Stimulated activated naive B cell treated with anti-CD40 and anti-IgM and Interleukin-4, amounts not matched to agents 10 μg/mL and 1 μg/mL and 100 μg/mL, for 72 hours (primary cell): ENCODE data around the gene SETX.

Experiments
- ATAC-seq, 2 donors: fragments of 150-1000 bp; cut with Tn5 transposase; replicated peaks; 2 replicates each; pipeline ENCODE4 v1.10.0; 2021; ENCODE audit warnings: moderate library complexity in 1 of 2
- DNase-seq: peaks from one replicate; pipeline ENCODE4 v3.0.0; 2021
- H3K27ac Mint-ChIP-seq: one replicate; pipeline ENCODE4 v1.8.0; 2022; ENCODE audit warnings: mild to moderate bottlenecking, mixed read lengths
- H3K27me3 Mint-ChIP-seq, 2 donors: one replicate each; pipeline ENCODE4 v1.8.0; 2022; ENCODE audit warnings: mixed read lengths in 2 of 2
- H3K36me3 Mint-ChIP-seq, 2 donors: one replicate each; pipeline ENCODE4 v1.8.0; 2022; ENCODE audit warnings: mixed read lengths in 2 of 2, mild to moderate bottlenecking in 1 of 2
- H3K4me1 Mint-ChIP-seq, 2 donors: one replicate each; pipeline ENCODE4 v1.8.0; 2022; ENCODE audit warnings: mixed read lengths in 2 of 2, mild to moderate bottlenecking in 1 of 2
- H3K4me3 Mint-ChIP-seq, 2 donors: one replicate each; pipeline ENCODE4 v1.8.0; 2022; ENCODE audit warnings: mild to moderate bottlenecking in 2 of 2, mixed read lengths in 2 of 2, moderate library complexity in 1 of 2
- H3K9me3 Mint-ChIP-seq, 2 donors: one replicate each; pipeline ENCODE4 v1.8.0; 2022; ENCODE audit warnings: mixed read lengths in 2 of 2, mild to moderate bottlenecking in 1 of 2

The SETX gene

DNA sequence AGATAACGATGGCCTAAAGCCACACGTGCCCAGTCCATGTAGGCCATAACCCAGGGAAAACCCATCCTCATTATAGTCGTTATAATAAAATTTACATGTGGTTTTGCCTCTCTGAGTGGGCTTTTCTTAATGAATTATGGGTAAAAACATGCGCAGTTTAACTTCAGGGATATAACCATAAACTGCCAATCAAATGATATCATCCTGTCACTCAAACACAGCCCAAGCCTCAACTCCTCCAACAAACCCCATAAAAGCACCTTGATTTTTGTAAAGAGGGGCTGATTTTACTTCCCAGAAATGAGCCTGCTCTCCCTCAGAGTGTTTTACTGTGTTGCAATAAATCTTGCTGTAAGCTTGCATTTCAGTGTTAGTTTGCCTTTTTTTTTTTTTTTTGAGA, 15.8 kb upstream of the SETX start:
- Mint-ChIP-seq H3K27ac (no peak overlapping the region), H3K9me3 (no peaks in the 10 kb centered on the region), H3K4me1 (peaks cover 34 to 51% of the 10 kb centered on the region in 2 donors), H3K27me3 (no peaks in the 10 kb centered on the region), H3K4me3 (no peak overlapping the region), H3K36me3 (peaks cover 8 to 23% of the 10 kb centered on the region in 2 donors)
- DNase-seq (no peak), ATAC-seq (no peak)

DNA sequence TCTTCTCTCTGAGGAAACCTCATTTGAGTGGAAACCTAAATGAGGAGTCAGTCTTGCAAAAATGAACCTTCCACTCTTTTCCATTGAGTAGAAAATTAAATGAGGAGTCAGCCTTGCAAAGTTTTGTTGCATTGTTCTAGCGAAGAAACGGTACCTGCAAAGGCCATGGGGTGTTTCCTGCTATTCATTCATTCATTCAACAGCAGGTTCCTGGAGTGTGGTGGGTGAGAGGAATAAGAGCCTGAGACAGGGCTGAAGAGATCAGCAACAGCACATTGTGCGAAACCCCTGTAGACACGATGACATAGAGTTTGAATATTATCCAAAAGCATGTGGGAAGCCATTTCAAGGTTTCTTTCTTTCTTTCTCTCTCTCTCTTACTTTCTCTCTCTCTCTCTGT, 14.6 kb upstream of the SETX start:
- Mint-ChIP-seq H3K4me3 (no peak overlapping the region), H3K27me3 (no peaks in the 10 kb centered on the region), H3K9me3 (no peaks in the 10 kb centered on the region), H3K36me3 (peaks cover 4 to 17% of the 10 kb centered on the region in 2 donors), H3K4me1 (peaks cover 27 to 43% of the 10 kb centered on the region in 2 donors), H3K27ac (no peak overlapping the region)
- ATAC-seq (no peak), DNase-seq (no peak)

GRCh38 chr9:132367613-132368313, 13.0 kb upstream of the SETX start:
- DNase-seq (no peak), ATAC-seq (no peak)
- peaks cover 2 to 10% of the 10 kb centered on the region in 2 donors for H3K36me3 Mint-ChIP-seq
- H3K27ac Mint-ChIP-seq, result no peak overlapping the region
- no peaks in the 10 kb centered on the region for H3K9me3 Mint-ChIP-seq
- H3K4me3 Mint-ChIP-seq, result no peak overlapping the region
- peaks cover 18 to 27% of the 10 kb centered on the region in 2 donors for H3K4me1 Mint-ChIP-seq
- no peaks in the 10 kb centered on the region for H3K27me3 Mint-ChIP-seq

GRCh38 chr9:132366481-132366880, 11.7 kb upstream of the SETX start:
- Mint-ChIP-seq H3K4me3 (no peak overlapping the region), H3K27ac (no peak overlapping the region), H3K27me3 (no peaks in the 10 kb centered on the region), H3K4me1 (peaks cover 10 to 18% of the 10 kb centered on the region in 2 donors), H3K36me3 (peaks cover 0 to 4% of the 10 kb centered on the region in 2 donors), H3K9me3 (no peaks in the 10 kb centered on the region)
- ATAC-seq, result no peak
- DNase-seq, result no peak

GRCh38 chr9:132365986-132366385, 11.2 kb upstream of the SETX start:
- H3K4me3 Mint-ChIP-seq, result no peak overlapping the region
- peaks cover 10 to 18% of the 10 kb centered on the region in 2 donors for H3K4me1 Mint-ChIP-seq
- H3K27ac Mint-ChIP-seq, result no peak overlapping the region
- ATAC-seq (no peak), DNase-seq (no peak)
- H3K27me3 Mint-ChIP-seq, result no peaks in the 10 kb centered on the region
- no peaks in the 10 kb centered on the region for H3K9me3 Mint-ChIP-seq
- H3K36me3 Mint-ChIP-seq, result peaks cover 0 to 4% of the 10 kb centered on the region in 2 donors

GRCh38 chr9:132364068-132364467, 9.3 kb upstream of the SETX start:
- H3K27ac Mint-ChIP-seq, result no peak overlapping the region
- H3K36me3 Mint-ChIP-seq, result no peaks in the 10 kb centered on the region
- H3K9me3 Mint-ChIP-seq, result no peaks in the 10 kb centered on the region
- H3K27me3 Mint-ChIP-seq, result no peaks in the 10 kb centered on the region
- no peak overlapping the region for H3K4me3 Mint-ChIP-seq
- no peak for ATAC-seq
- no peak for DNase-seq
- peaks cover 10 to 20% of the 10 kb centered on the region in 2 donors for H3K4me1 Mint-ChIP-seq

- no peak overlapping the region for H3K4me3 Mint-ChIP-seq
- no peaks in the 10 kb centered on the region for H3K27me3 Mint-ChIP-seq
- no peak overlapping the region for H3K27ac Mint-ChIP-seq
- ATAC-seq, result no peak
- no peak for DNase-seq
- H3K4me1 Mint-ChIP-seq, result peaks cover 18 to 31% of the 10 kb centered on the region in 2 donors
- peaks cover 16 to 17% of the 10 kb centered on the region in 2 donors for H3K36me3 Mint-ChIP-seq
- peaks cover 4% of the 10 kb centered on the region in 2 donors for H3K9me3 Mint-ChIP-seq
These were observed 3.0 kb upstream of the SETX start for GRCh38 chr9:132357764-132358163.

- no peaks in the 10 kb centered on the region for H3K27me3 Mint-ChIP-seq
- H3K27ac Mint-ChIP-seq, result peak overlapping the region; percentile 84
- DNase-seq, result no peak
- no peak for ATAC-seq
- H3K4me1 Mint-ChIP-seq, result peaks cover 26 to 44% of the 10 kb centered on the region in 2 donors
- peaks cover 22 to 25% of the 10 kb centered on the region in 2 donors for H3K36me3 Mint-ChIP-seq
- peaks cover 4% of the 10 kb centered on the region in 2 donors for H3K9me3 Mint-ChIP-seq
- H3K4me3 Mint-ChIP-seq, result peak overlapping the region in 1 of 2 donors; percentile 46
These were observed 1.6 kb upstream of the SETX start for GRCh38 chr9:132356324-132356924.

- Mint-ChIP-seq H3K36me3 (peaks cover 31 to 40% of the 10 kb centered on the region in 2 donors), H3K4me1 (peaks cover 30 to 60% of the 10 kb centered on the region in 2 donors), H3K4me3 (peak overlapping the region; percentile 61 to 97), H3K9me3 (peaks cover 3% of the 10 kb centered on the region in 2 donors), H3K27ac (no peak overlapping the region), H3K27me3 (no peaks in the 10 kb centered on the region)
- DNase-seq (no peak), ATAC-seq (no peak)
These were observed 3.3 kb downstream of the SETX start for GRCh38 chr9:132351404-132352045.

DNA sequence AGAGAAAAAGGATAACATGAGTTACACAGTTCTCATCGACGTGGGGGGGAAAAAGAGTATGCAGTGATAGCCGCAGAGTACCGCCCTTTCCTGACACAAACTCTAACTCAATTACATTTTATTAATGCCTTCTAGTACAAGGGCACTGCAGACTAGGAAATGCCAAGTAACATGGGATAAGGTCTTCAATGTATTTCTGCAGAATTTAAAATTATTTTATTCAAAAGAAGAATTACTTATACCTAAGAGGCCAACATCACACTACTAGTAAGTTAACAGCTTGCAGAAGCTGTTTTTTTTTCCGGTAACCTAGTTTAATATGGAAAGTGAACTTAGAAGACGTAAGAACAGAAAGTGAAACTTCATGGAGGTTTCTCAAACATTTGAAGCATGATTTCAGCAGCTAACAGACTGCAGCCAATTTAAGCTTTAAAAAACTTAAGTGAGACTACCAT, 3.9 kb downstream of the SETX start:
- Mint-ChIP-seq H3K36me3 (peaks cover 31 to 40% of the 10 kb centered on the region in 2 donors), H3K4me1 (peaks cover 27 to 53% of the 10 kb centered on the region in 2 donors), H3K4me3 (peak overlapping the region; percentile 61 to 66), H3K9me3 (no peaks in the 10 kb centered on the region), H3K27me3 (no peaks in the 10 kb centered on the region), H3K27ac (peak overlapping the region; percentile 47)
- no peak for DNase-seq
- no peak for ATAC-seq

GRCh38 chr9:132348676-132349075, 6.1 kb downstream of the SETX start:
- H3K4me3 Mint-ChIP-seq, result peak overlapping the region; percentile 17 to 26
- H3K27ac Mint-ChIP-seq, result peak overlapping the region; percentile 79
- DNase-seq (no peak), ATAC-seq (peak in 1 of 2 donors; percentile 25)
- H3K4me1 Mint-ChIP-seq, result peaks cover 29 to 48% of the 10 kb centered on the region in 2 donors
- no peaks in the 10 kb centered on the region for H3K9me3 Mint-ChIP-seq
- H3K27me3 Mint-ChIP-seq, result no peaks in the 10 kb centered on the region
- peaks cover 29 to 37% of the 10 kb centered on the region in 2 donors for H3K36me3 Mint-ChIP-seq

- Mint-ChIP-seq H3K4me1 (peaks cover 14 to 24% of the 10 kb centered on the region in 2 donors), H3K36me3 (peaks cover 27 to 33% of the 10 kb centered on the region in 2 donors), H3K27ac (no peak overlapping the region), H3K27me3 (no peaks in the 10 kb centered on the region), H3K9me3 (no peaks in the 10 kb centered on the region), H3K4me3 (no peak overlapping the region)
- no peak for DNase-seq
- ATAC-seq, result no peak
These were observed 8.6 kb downstream of the SETX start for GRCh38 chr9:132346177-132346576.

- no peaks in the 10 kb centered on the region for H3K27me3 Mint-ChIP-seq
- no peaks in the 10 kb centered on the region for H3K9me3 Mint-ChIP-seq
- H3K4me1 Mint-ChIP-seq, result peaks cover 7 to 10% of the 10 kb centered on the region in 2 donors
- H3K27ac Mint-ChIP-seq, result peak overlapping the region; percentile 86
- no peak for DNase-seq
- peaks cover 32 to 44% of the 10 kb centered on the region in 2 donors for H3K36me3 Mint-ChIP-seq
- H3K4me3 Mint-ChIP-seq, result no peak overlapping the region
- no peak for ATAC-seq
These were observed 13.5 kb downstream of the SETX start for GRCh38 chr9:132341177-132341840.

DNA sequence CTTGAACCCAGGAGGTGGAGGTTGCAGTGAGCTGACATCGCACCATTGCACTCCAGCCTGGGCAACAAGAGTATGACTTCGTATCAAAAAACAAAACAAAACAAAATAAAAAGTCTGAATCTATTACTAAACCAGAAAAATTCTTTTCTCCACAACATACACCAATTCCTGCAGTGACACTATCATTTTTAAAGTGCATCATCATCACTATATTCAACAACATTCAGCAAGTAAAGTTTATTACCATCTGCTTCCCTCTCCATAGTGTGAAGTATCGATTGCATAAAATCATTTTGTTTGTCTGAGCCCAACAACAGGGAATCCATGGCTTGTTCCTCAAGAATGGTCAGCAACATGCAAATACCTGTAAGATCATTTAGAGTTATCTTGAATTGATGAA, 20.4 kb downstream of the SETX start:
- Mint-ChIP-seq H3K9me3 (no peaks in the 10 kb centered on the region), H3K36me3 (peaks cover 41 to 49% of the 10 kb centered on the region in 2 donors), H3K4me1 (peaks cover 4 to 10% of the 10 kb centered on the region in 2 donors), H3K27ac (no peak overlapping the region), H3K4me3 (no peak overlapping the region), H3K27me3 (no peaks in the 10 kb centered on the region)
- no peak for ATAC-seq
- no peak for DNase-seq
